Loucy (cell line): ENCODE results near the gene LPP.

ENCODE experiments used
- H2AFZ ChIP-seq: fragments of 200-600 bp; sonication (generic); 2 replicates; pipeline ENCODE4 v1.6.0; 2016; ENCODE audit warnings: antibody characterized with exemption, mild to moderate bottlenecking, low read length, moderate library complexity
- H3F3A ChIP-seq: fragments of 200-600 bp; 2 replicates; pipeline ENCODE4 v1.6.0; 2016; ENCODE audit warnings: antibody characterized with exemption, low read depth, mild to moderate bottlenecking
- H3K27me3 ChIP-seq: fragments of 200-600 bp; sonication (generic); 2 replicates; pipeline ENCODE4 v1.6.1; 2014; ENCODE audit warnings: low read length, mild to moderate bottlenecking; ENCODE audit not compliant: insufficient read depth, poor library complexity, severe bottlenecking
- H3K36me3 ChIP-seq: fragments of 200-600 bp; sonication (generic); 2 replicates; pipeline ENCODE4 v1.6.1; 2016; ENCODE audit warnings: low read length; ENCODE audit not compliant: insufficient read depth
- H3K4me1 ChIP-seq: fragments of 200-600 bp; sonication (generic); 2 replicates; pipeline ENCODE4 v1.5.1; 2014; ENCODE audit warnings: low read length, mild to moderate bottlenecking; ENCODE audit not compliant: insufficient read depth, poor library complexity, severe bottlenecking
- H3K4me2 ChIP-seq: fragments of 200-600 bp; sonication (generic); 2 replicates; pipeline ENCODE4 v1.6.0; 2014; ENCODE audit warnings: antibody characterized with exemption, low read length, low read depth, mild to moderate bottlenecking; ENCODE audit not compliant: poor library complexity, severe bottlenecking
- H3K4me3 ChIP-seq: fragments of 200-600 bp; sonication (generic); 2 replicates; pipeline ENCODE4 v1.5.1; 2014; ENCODE audit warnings: low read length, mild to moderate bottlenecking, mixed read lengths; ENCODE audit not compliant: poor library complexity, severe bottlenecking
- H3K79me2 ChIP-seq: fragments of 200-600 bp; sonication (generic); 2 replicates; pipeline ENCODE4 v1.6.1; 2014; ENCODE audit warnings: low read length; ENCODE audit not compliant: insufficient read depth
- H3K9ac ChIP-seq: fragments of 200-600 bp; sonication (generic); 2 replicates; pipeline ENCODE4 v1.6.0; 2014; ENCODE audit warnings: mild to moderate bottlenecking, low read depth, low read length, moderate library complexity; ENCODE audit not compliant: poor library complexity, severe bottlenecking
- H3K9me2 ChIP-seq: fragments of 200-600 bp; sonication (generic); replicated peaks from 2 replicates; pipeline ENCODE4 v1.6.1; 2016; ENCODE audit warnings: low read depth, low read length, mixed read lengths
- H3K9me3 ChIP-seq: fragments of 200-600 bp; sonication (generic); 2 replicates; pipeline ENCODE4 v1.6.1; 2014; ENCODE audit warnings: mild to moderate bottlenecking, antibody characterized with exemption, low read length, low read depth; ENCODE audit not compliant: insufficient read depth
- H4K20me1 ChIP-seq: fragments of 200-600 bp; sonication (generic); 2 replicates; pipeline ENCODE4 v1.6.0; 2014; ENCODE audit warnings: antibody characterized with exemption, low read length, mild to moderate bottlenecking; ENCODE audit not compliant: insufficient read depth, poor library complexity, severe bottlenecking
- CTCF ChIP-seq: fragments of 200-600 bp; sonication (generic); conservative IDR thresholded peaks from 2 replicates; pipeline ENCODE4 v1.5.1; 2014; ENCODE audit warnings: mild to moderate bottlenecking, antibody characterized with exemption, low read length
- EZH2phosphoT487 ChIP-seq: fragments of 200-600 bp; IDR thresholded peaks from 2 replicates; pipeline ENCODE4 v1.6.1; 2018; ENCODE audit warnings: antibody characterized with exemption, mild to moderate bottlenecking, moderate library complexity, borderline replicate concordance

The LPP gene

GRCh38 chr3:188157407-188157806, 3.5 kb downstream of the LPP start:
- no peak for TF ChIP-seq CTCF
- no peak for TF ChIP-seq EZH2phosphoT487
- Histone ChIP-seq H3K9ac (peak overlapping the region; percentile 35), H2AFZ (no peak overlapping the region), H3K9me3 (no peaks in the 10 kb centered on the region), H3K4me3 (peak overlapping the region; percentile 58), H3K4me2 (peak overlapping the region; percentile 95), H3K4me1 (peaks cover 65% of the 10 kb centered on the region), H4K20me1 (no peaks in the 10 kb centered on the region), H3K36me3 (no peaks in the 10 kb centered on the region), H3K79me2 (peaks cover 85% of the 10 kb centered on the region), H3F3A (no peaks in the 10 kb centered on the region; the same call in 1 of the 2 replicates), H3K27me3 (no peaks in the 10 kb centered on the region), H3K9me2 (no peaks in the 10 kb centered on the region)

- Histone ChIP-seq H3K27me3 (no peaks in the 10 kb centered on the region), H3K4me2 (peak overlapping the region; percentile 95), H3K4me1 (peaks cover 59% of the 10 kb centered on the region), H3K79me2 (peaks cover 85% of the 10 kb centered on the region), H3F3A (no peaks in the 10 kb centered on the region; the same call in 1 of the 2 replicates), H3K36me3 (no peaks in the 10 kb centered on the region), H3K4me3 (peak overlapping the region; percentile 58), H4K20me1 (no peaks in the 10 kb centered on the region), H3K9me2 (no peaks in the 10 kb centered on the region), H3K9ac (peak overlapping the region; percentile 35), H3K9me3 (no peaks in the 10 kb centered on the region), H2AFZ (no peak overlapping the region)
- TF ChIP-seq CTCF (no peak), EZH2phosphoT487 (no peak)
Observed at GRCh38 chr3:188157971-188158370, 4.0 kb downstream of the LPP start.

- H3K79me2 ChIP-seq: peaks cover 85% of the 10 kb centered on the region
Observed at GRCh38 chr3:188158731-188159310, 4.9 kb downstream of the LPP start.

More at GRCh38 chr3:188158731-188159310, 4.9 kb downstream of the LPP start:
- peak overlapping the region; percentile 95 for H3K4me2 ChIP-seq
- H3F3A ChIP-seq: no peaks in the 10 kb centered on the region; the same call in 1 of the 2 replicates
- peak overlapping the region; percentile 58 for H3K4me3 ChIP-seq
- no peaks in the 10 kb centered on the region for H3K9me3 ChIP-seq
- peak overlapping the region; percentile 45 for H3K9ac ChIP-seq
- no peak for TF ChIP-seq CTCF
- TF ChIP-seq EZH2phosphoT487: no peak
- H3K27me3 ChIP-seq: no peaks in the 10 kb centered on the region
- no peaks in the 10 kb centered on the region for H3K36me3 ChIP-seq
- no peaks in the 10 kb centered on the region for H4K20me1 ChIP-seq
- no peak overlapping the region for H2AFZ ChIP-seq
- H3K4me1 ChIP-seq: peaks cover 54% of the 10 kb centered on the region
- no peaks in the 10 kb centered on the region for H3K9me2 ChIP-seq
